CD4-positive, alpha-beta T cell treated with Interleukin-21 for 1 hour (primary cell): ENCODE measurements around the gene SESN3.
A peak's percentile ranks its signal among the peaks of the same experiment; 100 is the strongest.
"Not testable (repeated sequence)": the region's sequence is repeated elsewhere in the genome, so short reads cannot be mapped to it uniquely, and the experiment has no call there.

Experiments used
- DNase-seq: peaks from one replicate; pipeline ENCODE4 v3.0.0-alpha.2; 2020

SESN3 gene

GRCh38 chr11:95212609-95213008 lies 18.4 kb downstream of the SESN3 start:
- no peak for DNase-seq

DNA sequence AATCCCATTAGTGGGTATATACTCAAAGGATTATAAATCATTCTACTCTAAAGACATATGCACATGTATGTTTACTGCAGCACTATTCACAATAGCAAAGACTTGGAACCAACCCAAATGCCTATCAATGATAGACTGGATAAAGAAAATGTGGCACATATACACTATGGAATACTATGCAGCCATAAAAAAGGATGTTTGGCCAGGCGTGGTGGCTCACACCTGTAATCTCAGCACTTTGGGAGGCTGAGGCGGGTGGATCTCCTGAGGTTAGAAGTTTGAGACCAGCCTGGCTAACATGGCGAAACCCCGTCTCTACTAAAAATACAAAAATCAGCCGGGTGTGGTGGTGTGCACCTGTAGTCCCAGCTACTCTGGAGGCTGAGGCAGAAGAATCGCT lies 21.5 kb downstream of the SESN3 start:
- DNase-seq, result not testable (repeated sequence)

DNA sequence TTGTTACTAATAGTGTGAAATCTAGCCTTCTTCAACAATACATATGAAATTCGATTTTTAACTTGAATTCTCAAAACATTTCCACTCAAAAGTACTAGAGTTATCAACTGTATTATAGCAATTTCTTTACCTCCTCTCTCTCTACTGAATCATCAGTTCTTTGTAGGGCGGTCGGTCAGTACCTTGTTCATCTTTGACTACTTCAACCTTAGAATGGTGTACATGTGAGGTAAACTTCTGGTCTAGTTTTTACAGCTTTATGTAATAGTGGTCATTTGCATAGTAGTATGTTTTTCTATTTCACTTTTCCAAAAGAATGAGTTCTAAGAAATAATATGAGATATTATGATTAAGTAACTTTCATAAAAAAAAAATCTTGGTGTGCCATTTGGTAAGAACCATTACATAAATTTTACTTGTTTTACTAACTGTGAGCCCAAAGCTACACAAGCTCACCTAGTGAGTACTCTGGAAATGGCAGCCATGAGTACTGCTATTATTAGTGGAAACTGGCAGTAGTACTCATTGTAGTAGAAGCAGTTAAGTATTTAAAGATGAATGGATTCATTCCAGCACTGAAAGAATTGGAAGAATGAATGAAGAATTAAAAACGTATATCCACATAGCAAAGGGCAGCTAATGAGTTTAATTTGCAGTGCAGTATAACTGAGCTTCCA lies 30.1 kb downstream of the SESN3 start:
- no peak for DNase-seq

GRCh38 chr11:95195831-95196230 lies 35.2 kb downstream of the SESN3 start:
- DNase-seq, result no peak

DNA sequence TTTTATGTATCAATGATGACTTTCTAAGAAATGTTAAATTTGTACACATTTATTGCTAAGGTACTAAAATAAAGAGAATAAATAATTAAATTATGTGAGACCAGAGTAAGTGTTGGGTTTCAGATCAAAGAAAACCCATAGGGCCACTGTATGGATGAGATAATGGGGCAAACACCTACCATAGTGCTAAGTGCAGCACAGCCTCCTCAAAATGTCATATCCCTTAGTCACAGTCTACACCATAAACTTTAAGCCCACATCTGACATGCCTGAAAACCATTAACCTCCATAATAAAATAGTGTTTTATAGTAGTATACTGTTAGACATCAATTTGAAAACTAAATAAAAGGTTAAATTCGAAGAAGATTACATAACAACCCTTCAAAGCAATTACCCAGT lies 37.5 kb downstream of the SESN3 start:
- no peak for DNase-seq

GRCh38 chr11:95192717-95193116 lies 38.3 kb downstream of the SESN3 start:
- no peak for DNase-seq

GRCh38 chr11:95187723-95188122 lies 43.3 kb downstream of the SESN3 start:
- no peak for DNase-seq

DNA sequence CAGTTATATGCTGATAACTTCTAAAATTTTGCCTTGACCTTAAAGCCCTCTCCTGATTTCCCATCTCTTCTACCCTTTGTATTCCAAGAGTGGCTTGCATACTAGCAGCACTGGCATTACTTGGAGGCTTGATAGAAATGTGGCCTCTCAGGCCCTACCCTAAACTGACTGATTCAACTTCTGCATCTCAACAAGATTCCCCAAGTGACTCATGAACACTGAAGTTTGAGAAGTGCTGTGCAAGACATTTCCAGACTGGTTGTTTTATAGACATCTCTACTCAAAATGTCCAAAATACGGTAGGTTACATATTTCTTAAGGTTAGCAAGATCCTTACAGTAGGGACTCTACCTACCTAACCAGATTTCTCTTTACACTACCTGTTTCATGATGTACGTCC lies 48.6 kb downstream of the SESN3 start:
- DNase-seq, result no peak

DNA sequence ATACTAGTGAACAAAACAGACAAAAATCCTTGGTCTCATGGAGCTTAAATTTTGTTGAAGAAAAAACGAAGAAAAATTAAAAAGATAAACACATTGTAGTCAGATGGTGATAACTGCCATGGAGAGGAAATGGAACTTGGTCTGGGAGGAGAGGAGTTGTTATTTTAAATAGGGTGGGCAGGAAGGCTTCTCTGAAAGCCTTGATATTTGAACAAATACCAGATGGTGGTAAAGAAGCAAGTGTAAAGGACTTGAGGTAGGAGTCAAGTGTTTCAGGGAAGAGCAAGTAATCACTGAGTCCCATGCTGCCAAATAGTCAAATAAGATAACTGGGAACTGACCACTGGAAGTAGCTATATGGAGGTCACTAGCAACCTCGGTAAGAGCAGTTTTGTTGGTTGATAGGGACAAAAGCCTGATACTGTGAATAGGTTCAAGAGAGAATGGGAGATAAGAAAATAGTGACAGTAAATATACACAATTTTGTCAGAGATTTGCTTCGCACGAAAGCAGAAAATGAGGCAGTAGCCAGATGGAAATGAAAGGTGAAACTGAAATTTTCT lies 55.1 kb downstream of the SESN3 start:
- DNase-seq, result no peak

- no peak for DNase-seq
Measured at GRCh38 chr11:95170294-95170693, 60.7 kb downstream of the SESN3 start.

DNA sequence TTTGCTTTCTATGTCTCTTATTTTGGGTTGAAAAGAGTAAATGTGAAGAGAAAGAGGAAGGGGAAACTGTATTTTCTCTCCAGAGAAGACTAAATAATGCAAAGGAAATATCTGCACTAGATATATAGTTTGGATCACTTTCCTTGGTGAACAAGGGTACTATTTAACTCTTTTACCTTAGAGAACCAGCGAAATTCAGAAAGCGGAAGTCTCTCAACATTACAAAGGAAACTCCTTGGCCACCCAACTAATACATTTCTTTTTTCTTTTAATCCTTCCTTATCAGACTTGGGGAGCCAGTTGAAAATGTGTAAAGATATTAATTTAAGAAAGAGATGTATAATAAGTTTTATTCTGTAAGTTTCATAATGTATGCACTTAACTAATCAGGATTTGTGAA lies 64.2 kb downstream of the SESN3 start:
- no peak for DNase-seq

GRCh38 chr11:95165638-95166037 lies 65.4 kb downstream of the SESN3 start:
- DNase-seq, result no peak

DNA sequence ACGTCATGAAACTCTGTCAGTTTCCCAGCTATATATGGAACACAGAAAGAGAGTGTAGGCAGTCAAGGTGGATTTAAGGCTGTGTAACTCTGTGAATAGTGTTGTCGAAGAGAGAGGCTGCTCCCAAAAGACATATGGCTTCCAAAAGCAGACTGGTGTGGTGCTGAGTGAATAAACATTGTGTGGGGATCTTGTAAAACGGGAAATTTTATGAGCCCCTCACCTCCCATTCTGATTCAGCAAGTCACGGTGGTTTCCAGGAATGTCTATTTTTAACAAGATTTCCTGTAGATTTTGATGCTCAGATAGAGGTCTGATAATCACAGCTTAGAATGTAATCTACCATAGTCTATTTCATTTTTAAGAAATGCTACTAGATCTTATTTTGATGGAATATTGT lies 67.9 kb downstream of the SESN3 start:
- DNase-seq, result no peak

DNA sequence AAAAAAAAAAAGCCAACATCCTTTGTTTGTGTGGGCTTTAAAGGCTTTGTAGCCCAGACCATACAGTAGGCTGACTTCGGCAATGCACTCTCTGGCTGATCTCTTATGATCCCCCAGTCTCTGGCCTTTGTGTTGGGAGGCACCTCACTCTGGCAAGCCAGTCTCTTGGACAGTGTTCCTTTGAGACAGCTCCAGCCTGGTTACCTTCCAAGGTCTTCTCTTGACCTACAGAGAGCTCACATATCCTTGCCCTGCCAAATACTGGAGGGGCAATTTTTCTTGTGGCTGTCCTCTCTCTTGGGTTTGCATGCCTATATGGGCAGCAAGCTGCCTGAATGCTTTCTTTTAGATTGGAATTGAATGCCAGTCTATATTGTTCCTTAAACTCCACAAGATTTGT lies 69.8 kb downstream of the SESN3 start:
- no peak for DNase-seq

- peak; percentile 31 for DNase-seq
Measured at GRCh38 chr11:95157824-95158223, 73.2 kb downstream of the SESN3 start.

GRCh38 chr11:95156916-95157541 lies 74.0 kb downstream of the SESN3 start:
- no peak for DNase-seq

DNA sequence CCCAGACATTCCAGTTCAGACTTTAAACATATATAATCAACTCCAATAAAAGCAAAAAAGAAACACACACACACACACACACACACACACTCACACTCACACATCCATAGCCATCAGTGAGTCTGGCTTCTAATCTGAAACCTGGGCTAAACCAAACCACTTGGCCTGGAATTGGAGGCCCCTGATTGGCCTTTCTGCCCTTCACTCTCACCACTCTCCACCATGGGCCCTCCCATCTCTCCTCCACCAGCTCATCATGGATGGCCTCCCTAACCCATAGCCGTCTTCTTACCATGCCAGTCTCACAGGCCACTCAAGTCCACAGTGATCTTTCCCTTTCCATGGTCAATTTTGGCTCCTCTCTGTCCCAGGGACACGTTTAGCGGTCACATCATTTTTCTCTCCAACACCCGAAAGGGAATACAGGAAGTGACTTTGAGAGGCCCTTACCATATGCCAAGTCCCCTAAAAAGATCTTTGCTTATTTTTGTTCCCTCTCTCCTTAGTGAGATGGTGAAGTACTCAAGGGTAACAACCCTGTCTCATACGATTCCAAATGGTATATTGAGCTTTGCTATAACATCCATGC lies 74.8 kb downstream of the SESN3 start:
- no peak for DNase-seq

DNA sequence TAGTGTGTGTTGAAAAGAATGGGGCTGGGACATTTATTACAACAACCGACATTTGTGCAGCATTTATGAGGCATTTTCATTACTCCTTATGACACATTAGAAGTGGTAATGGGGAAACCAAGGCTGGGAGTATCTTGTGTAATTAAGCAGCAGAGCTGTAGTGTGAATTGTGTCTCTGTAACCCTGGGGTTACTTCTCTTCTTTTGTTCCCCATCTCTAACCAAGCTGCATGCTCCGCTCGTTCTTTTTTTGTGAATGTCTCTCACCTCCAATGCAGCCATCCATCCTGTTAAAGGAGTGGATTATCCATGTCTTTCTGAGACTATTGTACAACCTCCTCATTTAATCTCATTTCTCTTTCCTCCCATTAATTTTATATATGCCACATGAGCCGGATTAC lies 75.6 kb downstream of the SESN3 start:
- no peak for DNase-seq

DNA sequence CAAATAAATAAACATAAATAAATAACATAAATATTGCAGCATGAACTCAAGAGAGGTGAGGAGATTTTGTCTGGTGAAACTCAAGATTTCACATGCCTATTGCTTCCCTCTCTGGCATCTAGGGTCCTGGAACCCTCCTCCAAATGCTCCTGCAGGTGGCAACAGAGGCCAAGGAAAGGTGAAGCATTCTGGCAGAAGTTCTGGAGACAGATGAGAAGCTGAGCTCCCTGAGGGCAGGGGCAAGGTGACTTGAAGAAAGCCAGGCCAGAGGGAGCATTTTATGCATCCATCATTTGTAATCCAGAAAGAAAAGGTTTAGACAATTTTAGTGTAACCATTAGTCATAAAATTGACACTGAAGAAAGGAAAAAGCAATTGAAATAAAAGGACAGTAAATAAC lies 76.5 kb downstream of the SESN3 start:
- DNase-seq, result peak; percentile 80

DNA sequence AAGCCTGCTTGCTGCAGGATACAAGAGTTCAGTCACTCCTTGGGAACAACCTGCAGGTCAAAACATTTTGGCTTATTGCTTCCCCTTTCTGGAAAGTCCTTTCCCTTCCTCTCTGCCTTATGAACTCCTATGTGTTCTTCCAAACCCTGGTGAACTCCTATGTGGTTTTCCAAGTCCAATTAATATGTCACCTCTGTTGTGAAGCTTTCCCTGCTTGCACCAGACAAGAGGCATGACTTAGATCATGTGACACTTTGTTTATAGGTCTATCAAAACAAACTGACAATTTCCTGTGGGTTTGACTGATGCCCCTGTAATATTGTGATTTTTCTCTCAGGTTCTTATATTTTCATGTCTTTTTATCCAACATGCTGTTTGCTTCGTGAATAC lies 77.2 kb downstream of the SESN3 start:
- DNase-seq, result peak; percentile 17

DNA sequence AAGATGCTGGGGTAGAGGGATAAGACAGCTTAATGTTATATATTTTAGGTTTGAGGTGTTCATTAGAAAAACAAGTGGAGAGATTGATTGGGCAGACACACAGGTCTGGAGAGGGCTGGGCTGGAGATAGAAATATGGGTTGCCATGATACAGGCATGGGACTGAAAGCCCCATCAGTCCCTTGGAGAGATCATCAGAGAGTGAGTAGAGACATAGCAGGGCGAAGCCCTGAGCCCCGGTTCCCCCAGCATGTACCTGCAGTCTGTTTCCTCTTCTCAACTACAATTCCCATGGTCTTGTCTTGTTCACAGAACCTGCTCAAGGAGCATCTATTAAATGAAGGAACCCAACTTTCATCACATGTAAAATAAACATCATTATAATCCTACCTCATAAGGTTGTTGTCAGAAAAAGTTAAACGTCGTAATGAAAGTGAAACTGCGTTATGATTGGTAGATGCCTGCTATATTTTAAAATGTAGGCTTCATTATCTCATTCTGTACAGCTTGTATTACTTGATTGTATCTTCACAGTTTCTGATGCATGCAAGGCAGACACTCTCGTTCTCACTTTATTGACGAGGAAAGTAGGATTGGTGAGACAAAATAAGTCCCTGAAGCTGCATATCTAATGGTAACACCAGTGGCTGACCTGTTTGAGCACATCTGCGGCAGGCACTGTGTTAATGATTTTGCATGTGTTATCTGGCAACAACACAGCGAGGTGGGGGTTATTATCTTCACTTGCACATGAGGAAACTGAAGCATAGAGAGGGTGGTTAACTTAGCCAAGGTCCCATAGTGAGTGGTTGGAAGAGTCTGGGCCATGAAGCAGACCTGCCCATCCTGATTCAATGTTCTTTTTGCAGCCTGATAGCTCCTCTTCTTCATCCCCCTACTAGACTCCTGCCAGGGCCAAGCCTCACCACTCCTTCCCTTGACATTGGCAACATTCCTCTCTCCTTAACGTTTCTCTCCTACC lies 77.8 kb downstream of the SESN3 start:
- peak; percentile 42 for DNase-seq

DNA sequence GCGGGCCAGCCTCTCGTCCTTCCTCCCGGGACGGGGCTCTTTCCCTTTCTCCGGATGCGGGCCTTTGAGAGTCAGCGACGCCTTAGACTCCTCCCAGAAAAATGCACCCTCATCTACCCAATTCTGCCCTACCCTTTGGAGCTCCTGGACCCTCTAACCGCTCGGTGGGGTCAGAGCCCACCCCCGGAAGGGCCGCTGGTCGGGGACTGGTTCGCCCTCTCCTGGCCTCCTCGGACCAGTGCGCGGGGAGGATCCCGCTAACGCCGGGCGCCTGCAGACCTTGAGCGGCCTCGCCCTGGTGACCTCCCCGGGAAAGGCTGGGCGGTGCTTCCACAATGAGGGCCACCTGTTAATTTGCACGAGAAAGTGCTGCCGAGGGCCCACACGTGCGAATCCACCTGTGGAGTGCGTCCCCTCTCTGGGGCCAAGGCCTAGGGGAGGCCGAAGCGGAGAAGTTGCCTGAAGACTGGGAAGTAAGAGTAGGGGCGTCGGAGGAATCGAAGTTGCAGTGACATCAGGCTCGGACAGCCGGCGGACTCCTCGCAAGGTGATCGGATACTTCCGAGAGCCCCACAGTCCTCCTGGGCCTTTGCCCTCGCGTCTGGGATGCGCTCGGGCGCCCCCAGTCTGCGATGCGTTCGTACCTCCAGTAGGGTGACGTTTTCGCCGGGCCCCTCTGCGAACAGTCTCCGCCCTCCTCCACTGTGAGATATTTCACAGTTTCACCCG lies 79.9 kb downstream of the SESN3 start:
- peak; percentile 94 for DNase-seq
